ENCODE measurements around the gene CFTR. TPM values are rescaled to one million over a fixed set of nuclear protein-coding genes. Genes with fewer than 3 reads are reported as not detected.
A peak's percentile ranks its signal among the peaks of the same experiment; 100 is the strongest.
"Not testable (repeated sequence)": the region's sequence is repeated elsewhere in the genome, so short reads cannot be mapped to it uniquely, and the experiment has no call there.

CFTR gene
- total RNA-seq, 1 experiment from 2014 or later, result not detected

DNA sequence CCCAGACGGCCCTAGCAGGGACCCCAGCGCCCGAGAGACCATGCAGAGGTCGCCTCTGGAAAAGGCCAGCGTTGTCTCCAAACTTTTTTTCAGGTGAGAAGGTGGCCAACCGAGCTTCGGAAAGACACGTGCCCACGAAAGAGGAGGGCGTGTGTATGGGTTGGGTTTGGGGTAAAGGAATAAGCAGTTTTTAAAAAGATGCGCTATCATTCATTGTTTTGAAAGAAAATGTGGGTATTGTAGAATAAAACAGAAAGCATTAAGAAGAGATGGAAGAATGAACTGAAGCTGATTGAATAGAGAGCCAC, 184 bp downstream of the CFTR start:
- Histone ChIP-seq H3K4me1 (peaks cover 7% of the 10 kb centered on the region; the same call in 1 of the 2 replicates), H3K27me3 (no peaks in the 10 kb centered on the region), H3K9me3 (replicated peaks) (no peaks in the 10 kb centered on the region), H3K27ac (no peak overlapping the region), H3K4me3 (no peak overlapping the region), H3K36me3 (no peaks in the 10 kb centered on the region)
- no peak for DNase-seq

DNA sequence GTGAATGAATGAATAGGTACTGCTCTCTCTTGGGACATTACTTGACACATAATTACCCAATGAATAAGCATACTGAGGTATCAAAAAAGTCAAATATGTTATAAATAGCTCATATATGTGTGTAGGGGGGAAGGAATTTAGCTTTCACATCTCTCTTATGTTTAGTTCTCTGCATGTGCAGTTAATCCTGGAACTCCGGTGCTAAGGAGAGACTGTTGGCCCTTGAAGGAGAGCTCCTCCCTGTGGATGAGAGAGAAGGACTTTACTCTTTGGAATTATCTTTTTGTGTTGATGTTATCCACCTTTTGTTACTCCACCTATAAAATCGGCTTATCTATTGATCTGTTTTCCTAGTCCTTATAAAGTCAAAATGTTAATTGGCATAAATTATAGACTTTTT, 1.2 kb downstream of the CFTR start:
- Histone ChIP-seq H3K27ac (no peak overlapping the region), H3K27me3 (no peaks in the 10 kb centered on the region)

DNA sequence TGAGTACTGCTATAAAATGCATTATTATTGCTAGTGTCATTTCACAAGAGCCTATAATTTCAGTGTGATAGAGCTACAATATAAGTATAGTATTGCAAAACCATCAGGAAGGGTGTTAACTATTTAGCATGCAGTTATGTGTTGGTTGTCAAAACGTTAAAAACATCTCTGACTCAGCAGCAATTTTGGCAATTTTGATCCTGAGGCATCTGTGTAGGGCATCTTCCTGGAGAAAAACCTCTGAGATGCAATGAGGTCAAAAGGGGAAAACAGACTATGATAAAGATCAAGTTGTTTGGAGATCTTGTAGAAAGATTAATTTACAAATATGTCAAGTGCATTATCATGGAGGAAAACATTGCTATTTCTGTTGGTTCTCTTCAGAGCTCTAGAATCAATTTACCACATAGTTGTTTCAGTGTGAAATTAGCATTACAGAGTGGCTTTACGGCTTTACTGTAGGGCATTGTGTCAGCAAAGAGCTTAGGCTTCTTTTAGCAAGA, 5.3 kb downstream of the CFTR start:
- H3K36me3 ChIP-seq, result no peaks in the 10 kb centered on the region
- H3K27me3 ChIP-seq, result no peaks in the 10 kb centered on the region
- H3K9me3 ChIP-seq (replicated peaks), result no peaks in the 10 kb centered on the region
- peak; percentile 38 to 84 for DNase-seq
- peaks cover 25% of the 10 kb centered on the region for H3K4me1 ChIP-seq
- H3K4me3 ChIP-seq, result no peak overlapping the region
- peak overlapping the region; percentile 68 for H3K27ac ChIP-seq

More for the DNA sequence above, 1.2 kb downstream of the CFTR start:
- peaks cover 14% of the 10 kb centered on the region for H3K4me1 ChIP-seq
- no peaks in the 10 kb centered on the region for H3K36me3 ChIP-seq
- DNase-seq, result peak in 1 of 2 experiments; percentile 11
- H3K9me3 ChIP-seq (replicated peaks), result no peaks in the 10 kb centered on the region
- no peak overlapping the region for H3K4me3 ChIP-seq

DNA sequence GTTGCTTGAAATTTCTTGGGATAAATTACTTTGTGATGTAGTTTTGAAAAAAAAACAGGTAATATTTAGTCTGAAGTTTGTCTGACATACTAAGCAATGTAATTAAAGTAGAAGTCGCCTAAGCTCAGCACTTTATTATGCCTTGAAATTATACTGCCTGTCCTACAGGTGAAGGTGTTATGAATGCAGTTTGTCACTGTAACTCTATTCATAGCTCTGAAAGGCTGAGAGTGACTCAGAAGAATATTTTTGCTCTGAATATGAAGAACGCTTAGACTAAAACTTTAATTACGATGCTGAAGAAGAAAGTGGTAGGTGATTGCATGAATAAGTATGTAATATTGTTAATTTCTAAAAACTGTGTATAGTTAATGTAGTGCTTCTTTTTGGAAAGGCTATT, 9.2 kb downstream of the CFTR start:
- DNase-seq, result no peak
- H3K36me3 ChIP-seq, result no peaks in the 10 kb centered on the region
- no peaks in the 10 kb centered on the region for H3K9me3 ChIP-seq (replicated peaks)
- peaks cover 25% of the 10 kb centered on the region for H3K4me1 ChIP-seq
- no peak overlapping the region for H3K27ac ChIP-seq
- no peaks in the 10 kb centered on the region for H3K27me3 ChIP-seq
- H3K4me3 ChIP-seq, result no peak overlapping the region

DNA sequence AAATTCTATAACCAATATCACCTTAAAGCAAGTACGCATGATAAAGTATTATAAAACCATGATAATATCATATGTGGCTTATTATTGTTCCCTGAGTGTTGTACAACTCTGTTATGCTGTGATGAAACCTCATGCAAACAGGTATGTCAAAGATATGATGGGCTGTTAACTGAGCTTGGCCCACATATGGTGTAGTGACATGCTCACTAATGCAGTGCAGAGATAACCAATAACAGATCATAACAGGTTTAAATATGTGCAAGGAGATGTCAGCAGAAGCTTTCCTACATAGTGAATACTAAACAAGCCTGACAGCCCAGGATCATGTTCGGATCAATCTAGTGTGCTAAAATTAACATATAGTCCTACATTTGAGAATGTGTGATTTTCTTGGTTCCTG, 9.6 kb downstream of the CFTR start:
- Histone ChIP-seq H3K36me3 (no peaks in the 10 kb centered on the region), H3K27me3 (no peaks in the 10 kb centered on the region), H3K4me1 (peaks cover 22% of the 10 kb centered on the region), H3K27ac (no peak overlapping the region), H3K4me3 (no peak overlapping the region), H3K9me3 (replicated peaks) (no peaks in the 10 kb centered on the region)
- DNase-seq, result no peak

DNA sequence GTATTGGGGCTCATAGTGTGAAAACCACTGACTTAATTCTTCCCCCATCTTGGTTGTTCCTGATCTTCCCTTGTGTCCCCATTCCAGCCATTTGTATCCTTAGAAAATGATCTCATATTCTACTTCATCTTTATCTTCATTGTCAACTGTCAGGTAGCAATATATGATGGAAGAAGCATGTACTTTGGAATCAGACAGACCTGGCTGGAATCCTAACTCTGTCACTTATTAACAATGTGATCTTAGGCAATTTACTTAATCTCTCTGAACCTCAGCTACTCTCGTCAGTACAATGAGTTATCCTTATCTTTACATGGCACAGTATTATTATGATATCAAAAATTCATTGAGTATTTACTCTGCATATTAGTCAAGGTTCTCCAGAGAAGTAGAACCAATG, 10.1 kb downstream of the CFTR start:
- H3K4me1 ChIP-seq, result peaks cover 19% of the 10 kb centered on the region

DNA sequence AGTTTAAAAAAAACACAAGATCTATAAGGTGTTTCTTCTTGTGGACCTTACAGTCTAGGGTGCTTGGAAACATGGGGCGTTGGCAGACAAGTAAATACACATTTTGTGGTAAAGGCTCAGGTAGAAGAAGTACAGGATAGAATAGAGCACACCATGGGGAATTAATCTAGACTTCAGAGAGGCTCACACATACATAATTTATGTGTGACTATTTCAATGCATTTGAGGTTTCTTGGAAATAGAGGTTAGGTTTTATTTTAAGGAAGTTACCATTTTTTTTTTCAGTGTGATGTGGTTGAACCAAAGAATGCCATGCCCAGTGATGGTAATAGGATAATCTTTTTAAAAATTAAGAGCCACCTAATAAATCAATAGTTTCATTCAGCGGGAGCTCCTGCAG, 12.8 kb downstream of the CFTR start:
- Histone ChIP-seq H3K27me3 (no peaks in the 10 kb centered on the region), H3K9me3 (replicated peaks) (no peaks in the 10 kb centered on the region), H3K27ac (no peak overlapping the region), H3K4me1 (peaks cover 7% of the 10 kb centered on the region), H3K4me3 (no peak overlapping the region), H3K36me3 (no peaks in the 10 kb centered on the region)
- DNase-seq, result no peak

More for the DNA sequence above, 10.1 kb downstream of the CFTR start:
- Histone ChIP-seq H3K36me3 (no peaks in the 10 kb centered on the region), H3K4me3 (no peak overlapping the region), H3K9me3 (replicated peaks) (no peaks in the 10 kb centered on the region), H3K27ac (no peak overlapping the region), H3K27me3 (no peaks in the 10 kb centered on the region)
- DNase-seq, result no peak

DNA sequence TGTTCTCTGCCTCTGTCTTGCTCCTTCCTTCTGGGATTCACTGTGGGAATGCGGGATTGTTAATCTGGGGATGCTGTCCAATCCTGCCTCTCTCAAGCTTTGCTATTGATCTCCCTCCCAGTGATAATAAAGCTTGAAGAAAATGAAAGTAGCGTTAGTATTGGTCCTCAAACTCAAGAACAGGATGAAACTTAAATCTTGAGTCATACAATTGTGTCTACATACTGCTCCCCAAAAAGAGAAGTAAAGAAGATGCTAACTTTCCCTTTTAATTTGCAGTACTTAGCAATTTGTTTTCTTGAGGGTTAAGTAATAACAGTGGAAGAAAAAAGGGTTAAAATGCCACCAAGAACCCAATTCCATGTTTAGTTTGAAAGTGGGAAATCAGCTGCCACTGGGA, 13.6 kb downstream of the CFTR start:
- no peak overlapping the region for H3K4me3 ChIP-seq
- no peak overlapping the region for H3K27ac ChIP-seq
- H3K4me1 ChIP-seq, result peaks cover 3% of the 10 kb centered on the region; the same call in 1 of the 2 replicates
- H3K27me3 ChIP-seq, result no peaks in the 10 kb centered on the region
- no peak for DNase-seq
- H3K36me3 ChIP-seq, result no peaks in the 10 kb centered on the region
- H3K9me3 ChIP-seq (replicated peaks), result no peaks in the 10 kb centered on the region

DNA sequence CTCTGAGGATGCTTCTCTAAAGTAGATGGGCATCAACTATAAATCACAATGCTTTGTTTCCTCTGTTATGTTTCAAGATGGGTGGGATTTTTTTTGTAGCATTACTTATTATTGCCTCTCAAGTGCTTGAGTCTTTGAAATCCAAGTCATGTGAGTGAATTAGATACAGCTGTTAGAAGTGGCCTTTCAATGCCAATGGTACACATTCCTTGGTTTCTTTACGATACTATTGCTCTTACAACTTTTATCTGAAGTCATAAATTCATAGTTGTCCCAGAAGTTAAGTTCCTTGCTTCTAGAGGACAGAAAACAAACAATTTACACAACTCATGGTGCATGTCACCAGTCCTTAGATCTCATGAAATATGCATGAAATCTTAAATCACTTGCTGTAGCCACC, 15.5 kb downstream of the CFTR start:
- DNase-seq, result peak in 1 of 2 experiments; percentile 10
- Histone ChIP-seq H3K27me3 (no peaks in the 10 kb centered on the region), H3K4me1 (peaks cover 3% of the 10 kb centered on the region; the same call in 1 of the 2 replicates), H3K27ac (no peak overlapping the region), H3K4me3 (no peak overlapping the region), H3K36me3 (no peaks in the 10 kb centered on the region), H3K9me3 (replicated peaks) (no peaks in the 10 kb centered on the region)

DNA sequence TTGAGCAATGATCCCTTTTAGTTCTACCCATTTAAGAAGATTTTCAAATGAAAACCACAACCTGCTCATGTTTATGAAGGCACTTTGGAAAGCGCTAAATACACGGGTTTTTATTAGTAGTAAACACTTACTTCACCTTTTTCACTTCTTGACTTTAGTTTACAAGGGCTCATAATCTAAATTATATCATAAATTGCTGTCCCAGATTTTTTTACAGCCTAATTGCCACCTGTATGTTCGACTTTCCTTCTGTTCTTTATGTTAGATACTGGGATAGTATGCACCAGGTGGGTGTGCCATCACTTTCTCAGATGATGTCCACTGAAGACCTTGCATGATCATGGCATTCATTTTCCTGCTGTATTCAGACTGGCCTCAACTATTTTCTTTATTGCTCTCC, 22.5 kb downstream of the CFTR start:
- no peak for DNase-seq

DNA sequence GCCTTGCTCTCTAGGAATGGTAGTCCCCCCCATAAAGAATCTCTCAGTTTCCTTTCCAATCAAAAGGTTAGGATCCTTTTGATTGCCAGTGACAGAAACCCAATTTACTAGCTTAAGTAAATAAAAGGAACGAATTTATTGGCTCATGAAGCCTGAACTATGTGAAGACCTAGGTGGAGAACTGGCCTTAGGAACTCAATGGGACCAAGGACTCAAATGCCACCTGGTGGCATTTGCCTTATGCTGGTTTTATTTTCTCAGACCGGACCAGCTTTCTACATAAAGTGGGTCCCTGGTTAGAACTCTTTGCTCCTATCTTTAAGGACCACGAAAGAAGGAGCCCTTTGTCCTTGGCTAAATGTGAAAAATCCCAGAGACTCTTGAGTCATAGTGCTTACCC, 25.4 kb downstream of the CFTR start:
- DNase-seq, result peak in 1 of 2 experiments; percentile 14
- peaks cover 4% of the 10 kb centered on the region; the same call in 1 of the 2 replicates for H3K27me3 ChIP-seq
- H3K4me1 ChIP-seq, result no peaks in the 10 kb centered on the region

More for the DNA sequence above, 22.5 kb downstream of the CFTR start:
- Histone ChIP-seq H3K27ac (no peak overlapping the region), H3K36me3 (no peaks in the 10 kb centered on the region), H3K9me3 (replicated peaks) (no peaks in the 10 kb centered on the region), H3K4me3 (no peak overlapping the region), H3K27me3 (peaks cover 4% of the 10 kb centered on the region; the same call in 1 of the 2 replicates), H3K4me1 (no peaks in the 10 kb centered on the region)

DNA sequence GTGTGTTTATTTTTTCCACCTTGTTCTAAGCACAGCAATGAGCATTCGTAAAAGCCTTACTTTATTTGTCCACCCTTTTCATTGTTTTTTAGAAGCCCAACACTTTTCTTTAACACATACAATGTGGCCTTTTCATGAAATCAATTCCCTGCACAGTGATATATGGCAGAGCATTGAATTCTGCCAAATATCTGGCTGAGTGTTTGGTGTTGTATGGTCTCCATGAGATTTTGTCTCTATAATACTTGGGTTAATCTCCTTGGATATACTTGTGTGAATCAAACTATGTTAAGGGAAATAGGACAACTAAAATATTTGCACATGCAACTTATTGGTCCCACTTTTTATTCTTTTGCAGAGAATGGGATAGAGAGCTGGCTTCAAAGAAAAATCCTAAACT, 28.9 kb downstream of the CFTR start:
- Histone ChIP-seq H3K27me3 (peaks cover 4% of the 10 kb centered on the region; the same call in 1 of the 2 replicates), H3K36me3 (no peaks in the 10 kb centered on the region), H3K27ac (no peak overlapping the region), H3K4me1 (no peaks in the 10 kb centered on the region), H3K9me3 (replicated peaks) (no peaks in the 10 kb centered on the region), H3K4me3 (no peak overlapping the region)
- no peak for DNase-seq

More for the DNA sequence above, 25.4 kb downstream of the CFTR start:
- Histone ChIP-seq H3K36me3 (no peaks in the 10 kb centered on the region), H3K4me3 (no peak overlapping the region), H3K27ac (no peak overlapping the region), H3K9me3 (replicated peaks) (no peaks in the 10 kb centered on the region)

DNA sequence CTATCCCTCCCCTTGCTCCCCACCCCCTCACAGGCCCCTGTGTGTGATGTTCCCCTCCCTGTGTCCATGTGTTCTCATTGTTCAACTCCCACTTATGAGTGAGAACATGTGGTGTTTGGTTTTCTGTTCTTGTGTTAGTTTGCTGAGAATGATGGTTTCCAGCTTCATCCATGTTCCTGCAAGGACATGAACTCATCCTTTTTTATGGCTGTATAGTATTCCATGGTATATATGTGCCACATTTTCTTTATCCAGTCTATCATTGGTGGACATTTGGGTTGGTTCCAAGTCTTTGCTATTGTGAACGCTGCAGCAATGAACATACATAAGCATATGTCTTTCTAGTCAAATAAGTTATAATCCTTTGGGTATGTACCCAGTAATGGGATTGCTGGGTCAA, 37.4 kb downstream of the CFTR start:
- not testable (repeated sequence) for H3K9me3 ChIP-seq (replicated peaks); H3K4me1 ChIP-seq; H3K36me3 ChIP-seq; H3K27ac ChIP-seq; H3K27me3 ChIP-seq; H3K4me3 ChIP-seq; DNase-seq

DNA sequence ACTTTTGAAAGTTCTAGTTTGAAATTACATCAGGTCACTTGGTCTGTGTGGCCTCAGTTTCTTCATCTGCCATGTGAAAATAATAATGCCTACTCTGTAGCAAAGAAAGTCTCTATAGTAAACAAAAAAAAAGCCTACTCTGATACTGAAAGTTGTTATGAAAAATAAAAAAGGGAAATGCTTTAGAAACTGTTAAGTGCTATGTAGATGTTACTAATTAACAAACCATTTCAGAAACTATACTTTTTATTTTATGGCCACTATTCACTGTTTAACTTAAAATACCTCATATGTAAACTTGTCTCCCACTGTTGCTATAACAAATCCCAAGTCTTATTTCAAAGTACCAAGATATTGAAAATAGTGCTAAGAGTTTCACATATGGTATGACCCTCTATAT, 50.6 kb downstream of the CFTR start:
- H3K4me1 ChIP-seq, result no peaks in the 10 kb centered on the region
- H3K9me3 ChIP-seq (replicated peaks), result no peaks in the 10 kb centered on the region
- H3K36me3 ChIP-seq, result no peaks in the 10 kb centered on the region
- H3K4me3 ChIP-seq, result no peak overlapping the region
- no peak overlapping the region for H3K27ac ChIP-seq
- no peaks in the 10 kb centered on the region for H3K27me3 ChIP-seq
- no peak for DNase-seq

DNA sequence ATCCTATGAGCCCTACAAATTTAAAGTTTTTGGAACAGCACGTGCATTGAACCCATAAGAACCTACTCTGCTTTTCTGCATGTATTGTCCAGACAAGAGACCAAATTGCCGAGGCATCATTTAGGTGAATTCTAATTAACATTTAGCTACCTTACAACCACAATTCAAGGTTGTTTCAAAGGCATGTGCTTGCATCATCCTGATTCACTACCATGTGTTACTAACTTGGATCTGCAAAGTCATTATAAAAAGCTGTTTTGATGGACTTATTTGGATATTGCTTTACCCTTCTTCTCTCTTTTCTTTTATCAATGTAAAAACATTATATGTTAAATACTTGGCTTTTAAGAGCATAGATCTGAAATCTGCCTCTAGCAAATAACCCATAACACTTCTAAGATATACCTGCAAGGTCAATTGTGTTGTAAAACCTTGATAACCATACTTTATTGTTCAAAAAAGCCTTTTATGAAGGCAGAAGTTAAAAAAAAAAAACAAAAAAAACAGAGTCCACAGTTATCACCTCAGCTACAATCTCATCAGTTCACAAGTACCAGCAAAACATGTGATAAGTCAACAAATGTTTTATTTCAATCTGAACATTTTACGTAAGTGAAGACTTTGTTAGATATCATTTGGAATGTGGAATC, 51.9 kb downstream of the CFTR start:
- no peaks in the 10 kb centered on the region for H3K4me1 ChIP-seq
- no peaks in the 10 kb centered on the region for H3K9me3 ChIP-seq (replicated peaks)
- H3K4me3 ChIP-seq, result no peak overlapping the region
- H3K27me3 ChIP-seq, result no peaks in the 10 kb centered on the region
- H3K27ac ChIP-seq, result no peak overlapping the region
- DNase-seq, result no peak
- H3K36me3 ChIP-seq, result no peaks in the 10 kb centered on the region

DNA sequence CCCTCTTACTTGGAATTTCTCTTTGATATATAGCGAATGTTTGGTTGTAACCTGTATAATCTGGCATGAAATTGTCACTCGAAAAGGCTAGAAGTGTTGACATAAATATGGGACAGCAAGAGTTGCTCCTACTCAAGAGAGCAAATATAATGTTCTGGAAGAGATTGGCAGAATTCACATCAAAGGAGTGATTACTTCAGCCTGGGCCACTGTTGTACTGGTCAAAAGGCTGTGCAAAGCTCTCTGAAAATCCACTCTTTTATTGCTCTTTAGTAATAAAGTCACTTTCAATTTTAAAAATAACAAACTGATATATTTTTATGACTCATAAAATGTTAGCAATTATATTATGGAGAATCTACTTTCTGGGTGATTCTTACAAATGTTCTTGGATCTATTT, 58.2 kb downstream of the CFTR start:
- H3K4me3 ChIP-seq, result no peak overlapping the region
- no peaks in the 10 kb centered on the region for H3K36me3 ChIP-seq
- no peak for DNase-seq
- peaks cover 6% of the 10 kb centered on the region; the same call in 1 of the 2 replicates for H3K27me3 ChIP-seq
- H3K9me3 ChIP-seq (replicated peaks), result no peaks in the 10 kb centered on the region
- no peak overlapping the region for H3K27ac ChIP-seq
- no peaks in the 10 kb centered on the region for H3K4me1 ChIP-seq
